SK-N-MC (cell line): Measurements from ENCODE around the gene GCKR.
"Not testable (repeated sequence)": the region's sequence is repeated elsewhere in the genome, so short reads cannot be mapped to it uniquely, and the experiment has no call there.

ENCODE experiments used
- DNase-seq: peaks from one replicate; pipeline ENCODE4 v3.0.0-alpha.2; 2011; ENCODE audit warnings: low read depth, low spot score
- H3K27ac ChIP-seq: fragments of 200-600 bp; sonication (generic); 2 replicates; pipeline ENCODE4 v1.5.1; 2016; ENCODE audit warnings: mixed run types
- H3K36me3 ChIP-seq: fragments of 200-600 bp; sonication (generic); 2 replicates; pipeline ENCODE4 v1.6.1; 2017; ENCODE audit warnings: antibody characterized with exemption, low read length, mixed read lengths; ENCODE audit not compliant: insufficient read depth
- H3K4me3 ChIP-seq: fragments of 200-600 bp; sonication (generic); 2 replicates; pipeline ENCODE4 v1.5.1; 2016
- H3K9ac ChIP-seq: fragments of 200-600 bp; sonication (generic); 2 replicates; pipeline ENCODE4 v1.8.0; 2017; ENCODE audit warnings: mixed run types, mixed read lengths; ENCODE audit not compliant: insufficient read length
- H3K9me3 ChIP-seq: fragments of 200-600 bp; sonication (generic); 2 replicates; pipeline ENCODE4 v1.6.1; 2017; ENCODE audit warnings: low read depth, mild to moderate bottlenecking, antibody characterized with exemption, low read length, moderate library complexity, mixed read lengths
- EZH2 ChIP-seq: fragments of 200-600 bp; sonication (generic); IDR thresholded peaks from one replicate; pipeline ENCODE4 v1.6.1; 2017; ENCODE audit warnings: antibody characterized with exemption
- FOXP2 ChIP-seq: optimal IDR thresholded peaks from 2 replicates; pipeline ENCODE3; 2011; ENCODE audit warnings: mild to moderate bottlenecking, moderate library complexity; ENCODE audit not compliant: insufficient read depth; ENCODE audit errors: extremely low read length, control extremely low read depth
- POLR2AphosphoS5 ChIP-seq: IDR thresholded peaks from 2 replicates; pipeline ENCODE4 v1.6.1; 2012; ENCODE audit warnings: mild to moderate bottlenecking, low read depth, low read length, borderline replicate concordance

Gene GCKR

GRCh38 chr2:27549303-27549702, 52.7 kb downstream of the GCKR start:
- TF ChIP-seq FOXP2 (no peak), POLR2AphosphoS5 (no peak), EZH2 (no peak)
- Histone ChIP-seq H3K27ac (no peak overlapping the region), H3K4me3 (no peak overlapping the region), H3K9me3 (no peaks in the 10 kb centered on the region), H3K36me3 (no peaks in the 10 kb centered on the region), H3K9ac (no peak overlapping the region)
- DNase-seq, result no peak

GRCh38 chr2:27551514-27551913, 54.9 kb downstream of the GCKR start:
- no peak overlapping the region for H3K9ac ChIP-seq
- no peak for DNase-seq
- TF ChIP-seq POLR2AphosphoS5 (no peak), EZH2 (no peak), FOXP2 (no peak)
- H3K36me3 ChIP-seq, result no peaks in the 10 kb centered on the region
- H3K27ac ChIP-seq, result no peak overlapping the region
- no peaks in the 10 kb centered on the region for H3K9me3 ChIP-seq
- no peak overlapping the region for H3K4me3 ChIP-seq

- H3K9me3 ChIP-seq, result no peaks in the 10 kb centered on the region
- no peak overlapping the region for H3K9ac ChIP-seq
- TF ChIP-seq EZH2, result no peak
- TF ChIP-seq POLR2AphosphoS5, result no peak
- no peak for TF ChIP-seq FOXP2
- DNase-seq, result no peak
- no peak overlapping the region for H3K4me3 ChIP-seq
- H3K27ac ChIP-seq, result no peak overlapping the region
- no peaks in the 10 kb centered on the region for H3K36me3 ChIP-seq
These were observed 56.3 kb downstream of the GCKR start for GRCh38 chr2:27552941-27553340.

GRCh38 chr2:27554451-27554850, 57.8 kb downstream of the GCKR start:
- H3K9me3 ChIP-seq, DNase-seq, H3K36me3 ChIP-seq, H3K4me3 ChIP-seq, H3K9ac ChIP-seq, H3K27ac ChIP-seq: not testable (repeated sequence)

GRCh38 chr2:27559228-27559627, 62.6 kb downstream of the GCKR start:
- no peaks in the 10 kb centered on the region for H3K36me3 ChIP-seq

GRCh38 chr2:27561060-27561459, 64.4 kb downstream of the GCKR start:
- no peaks in the 10 kb centered on the region for H3K9me3 ChIP-seq
- no peak for DNase-seq
- TF ChIP-seq POLR2AphosphoS5, result no peak
- no peak for TF ChIP-seq FOXP2
- TF ChIP-seq EZH2, result no peak
- H3K36me3 ChIP-seq, result no peaks in the 10 kb centered on the region
- no peak overlapping the region for H3K9ac ChIP-seq
- H3K27ac ChIP-seq, result no peak overlapping the region
- no peak overlapping the region for H3K4me3 ChIP-seq

More at GRCh38 chr2:27559228-27559627, 62.6 kb downstream of the GCKR start:
- DNase-seq, result no peak
- Histone ChIP-seq H3K9ac (no peak overlapping the region), H3K9me3 (no peaks in the 10 kb centered on the region), H3K27ac (no peak overlapping the region), H3K4me3 (no peak overlapping the region)
- TF ChIP-seq EZH2 (no peak), POLR2AphosphoS5 (no peak), FOXP2 (no peak)

DNA sequence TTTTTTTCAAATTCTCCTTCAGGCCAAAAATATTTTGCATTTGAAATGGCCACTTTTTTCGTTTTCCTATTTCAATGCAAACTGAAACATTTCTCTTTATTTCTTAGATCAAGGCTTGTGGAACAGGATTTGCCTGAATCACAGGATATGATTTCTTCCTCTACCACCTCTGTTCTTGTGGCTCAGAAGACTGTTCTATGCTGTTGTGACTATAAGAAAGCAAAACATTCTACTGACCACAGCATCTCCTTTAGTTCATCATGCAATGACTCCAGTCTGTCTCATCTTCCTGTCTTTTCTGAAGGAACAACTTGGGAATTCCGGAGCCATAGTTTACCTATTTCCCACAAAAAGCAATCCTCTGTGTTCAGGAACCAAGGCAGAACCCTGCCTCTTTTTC, 70.0 kb downstream of the GCKR start:
- no peak for TF ChIP-seq EZH2
- Histone ChIP-seq H3K9ac (no peak overlapping the region), H3K27ac (no peak overlapping the region), H3K4me3 (no peak overlapping the region), H3K36me3 (no peaks in the 10 kb centered on the region), H3K9me3 (no peaks in the 10 kb centered on the region)
- DNase-seq, result no peak

GRCh38 chr2:27569398-27569797, 72.8 kb downstream of the GCKR start:
- H3K4me3 ChIP-seq, result no peak overlapping the region
- H3K9me3 ChIP-seq, result no peaks in the 10 kb centered on the region
- H3K27ac ChIP-seq, result no peak overlapping the region
- H3K36me3 ChIP-seq, result no peaks in the 10 kb centered on the region
- DNase-seq, result no peak
- no peak overlapping the region for H3K9ac ChIP-seq
- no peak for TF ChIP-seq FOXP2
- TF ChIP-seq POLR2AphosphoS5, result no peak
- no peak for TF ChIP-seq EZH2

DNA sequence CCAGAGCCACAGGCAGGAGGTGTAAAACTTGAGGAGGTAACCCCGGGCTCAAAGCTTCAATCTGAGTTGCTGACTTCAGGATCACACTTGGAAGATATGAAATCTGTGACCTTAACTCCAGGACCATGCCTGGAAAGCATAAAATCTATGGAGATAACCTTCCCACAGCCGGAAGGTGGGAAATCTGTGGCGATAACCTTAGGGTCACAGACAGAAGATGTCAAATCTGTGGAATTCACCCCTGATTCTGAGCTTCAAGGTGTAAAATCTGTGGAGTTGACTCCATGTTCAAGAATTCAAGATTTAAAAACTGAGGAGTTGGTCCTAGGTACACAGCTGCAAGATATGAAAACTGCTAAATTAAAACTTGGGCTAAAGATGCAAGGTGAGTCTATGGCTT, 74.6 kb downstream of the GCKR start:
- DNase-seq, result no peak
- TF ChIP-seq FOXP2 (no peak), POLR2AphosphoS5 (no peak), EZH2 (no peak)
- H3K9ac ChIP-seq, result no peak overlapping the region
- H3K4me3 ChIP-seq, result no peak overlapping the region
- no peaks in the 10 kb centered on the region for H3K9me3 ChIP-seq
- H3K27ac ChIP-seq, result no peak overlapping the region
- H3K36me3 ChIP-seq, result no peaks in the 10 kb centered on the region

GRCh38 chr2:27571681-27572080, 75.0 kb downstream of the GCKR start:
- no peak overlapping the region for H3K27ac ChIP-seq
- H3K4me3 ChIP-seq, result no peak overlapping the region
- no peaks in the 10 kb centered on the region for H3K9me3 ChIP-seq
- no peaks in the 10 kb centered on the region for H3K36me3 ChIP-seq
- TF ChIP-seq EZH2, result no peak
- no peak for TF ChIP-seq FOXP2
- TF ChIP-seq POLR2AphosphoS5, result no peak
- H3K9ac ChIP-seq, result no peak overlapping the region
- DNase-seq, result no peak
